Colonic mucosa (tissue), 4 donors: ENCODE data around the gene TRMU. TPM values are rescaled to one million over a fixed set of nuclear protein-coding genes. Genes with fewer than 3 reads are reported as not detected.

Experiments used
- DNase-seq: peaks from one replicate; pipeline ENCODE4 v3.0.0-alpha.2; 2020
- H3K27ac ChIP-seq: fragments of 200-600 bp; one replicate; pipeline ENCODE4 v1.8.0; 2021
- H3K27me3 ChIP-seq: fragments of 200-600 bp; one replicate; pipeline ENCODE4 v1.8.0; 2021
- H3K36me3 ChIP-seq: fragments of 200-600 bp; one replicate; pipeline ENCODE4 v1.8.0; 2021
- H3K4me1 ChIP-seq: fragments of 200-600 bp; one replicate; pipeline ENCODE4 v1.8.0; 2021; ENCODE audit warnings: mild to moderate bottlenecking
- H3K4me3 ChIP-seq: fragments of 200-600 bp; one replicate; pipeline ENCODE4 v1.8.0; 2021
- H3K9ac ChIP-seq, 2 donors: one replicate each; pipeline ENCODE4 v1.7.0; 2013; ENCODE audit warnings: control low read depth in 2 of 2, low read depth in 2 of 2, low read length in 2 of 2
- H3K9me3 ChIP-seq: fragments of 200-600 bp; one replicate; pipeline ENCODE4 v1.8.0; 2021
- CTCF ChIP-seq: fragments of 200-600 bp; IDR thresholded peaks from one replicate; pipeline ENCODE4 v1.8.0; 2022; ENCODE audit warnings: antibody characterized with exemption, mild to moderate bottlenecking
- intact Hi-C: fragments of 100-400 bp; cut with DNase I; formaldehyde crosslinking; loops from one replicate; pipeline ENCODE4 v1.14.1; 2022
- total RNA-seq, 2 donors: library from RNA; stranded (reverse); fragmentation: NEBNext Ultra II Directional in 1 of 2; extraction: Animal tissue kit (Norgen Biotek cat#: 25700) in 1 of 2; gene quantifications; one replicate each; pipeline ENCODE4 v1.2.1, GENCODE V29; 2021
- donor health status: healthy.
- donor health status: DM: no; HTN: no; CAD: no.
- donor health status: DM: no; HTN: no; CAD: no.

TRMU gene
- total RNA-seq, 2 donors from 2014 or later, result 25.2 to 71.8 TPM

GRCh38 chr22:46319319-46319718 is 16.2 kb upstream of the TRMU start:
- Histone ChIP-seq H3K4me1 (no peaks in the 10 kb centered on the region), H3K36me3 (no peaks in the 10 kb centered on the region), H3K9me3 (no peaks in the 10 kb centered on the region), H3K9ac (no peak overlapping the region), H3K4me3 (no peak overlapping the region), H3K27ac (no peak overlapping the region), H3K27me3 (no peaks in the 10 kb centered on the region)
- no peak for TF ChIP-seq CTCF
- intact Hi-C loops, result loop anchor here (5.0 kb wide), 1 partner anchor 327 kb away; no protein-coding TSS in a partner anchor
- no peak for DNase-seq

GRCh38 chr22:46320166-46320710 is 15.3 kb upstream of the TRMU start:
- no peak for DNase-seq
- TF ChIP-seq CTCF, result no peak
- H3K27me3 ChIP-seq, result no peaks in the 10 kb centered on the region

GRCh38 chr22:46320716-46321386 is 14.7 kb upstream of the TRMU start:
- DNase-seq, result no peak
- intact Hi-C loops, result no loop called here

More at GRCh38 chr22:46320166-46320710, 15.3 kb upstream of the TRMU start:
- Histone ChIP-seq H3K27ac (no peak overlapping the region), H3K4me1 (no peaks in the 10 kb centered on the region), H3K4me3 (no peak overlapping the region), H3K9ac (no peak overlapping the region), H3K9me3 (no peaks in the 10 kb centered on the region), H3K36me3 (no peaks in the 10 kb centered on the region)
- intact Hi-C loops, result no loop called here

GRCh38 chr22:46322711-46323110 is 12.8 kb upstream of the TRMU start:
- Histone ChIP-seq H3K9me3 (no peaks in the 10 kb centered on the region), H3K36me3 (no peaks in the 10 kb centered on the region), H3K4me1 (no peaks in the 10 kb centered on the region), H3K4me3 (no peak overlapping the region), H3K27me3 (no peaks in the 10 kb centered on the region), H3K27ac (no peak overlapping the region), H3K9ac (no peak overlapping the region)
- no peak for TF ChIP-seq CTCF
- intact Hi-C loops, result no loop called here
- DNase-seq, result no peak

More at GRCh38 chr22:46320716-46321386, 14.7 kb upstream of the TRMU start:
- no peak overlapping the region for H3K9ac ChIP-seq
- H3K9me3 ChIP-seq, result no peaks in the 10 kb centered on the region
- no peaks in the 10 kb centered on the region for H3K4me1 ChIP-seq
- no peaks in the 10 kb centered on the region for H3K36me3 ChIP-seq
- no peak overlapping the region for H3K4me3 ChIP-seq
- no peak for TF ChIP-seq CTCF
- H3K27me3 ChIP-seq, result no peaks in the 10 kb centered on the region
- no peak overlapping the region for H3K27ac ChIP-seq

GRCh38 chr22:46323162-46323561 is 12.4 kb upstream of the TRMU start:
- H3K36me3 ChIP-seq, result no peaks in the 10 kb centered on the region

More at GRCh38 chr22:46323162-46323561, 12.4 kb upstream of the TRMU start:
- H3K9ac ChIP-seq, result no peak overlapping the region
- intact Hi-C loops, result no loop called here
- no peaks in the 10 kb centered on the region for H3K9me3 ChIP-seq
- DNase-seq, result no peak
- no peak overlapping the region for H3K4me3 ChIP-seq
- H3K27me3 ChIP-seq, result no peaks in the 10 kb centered on the region
- TF ChIP-seq CTCF, result no peak
- no peaks in the 10 kb centered on the region for H3K4me1 ChIP-seq
- H3K27ac ChIP-seq, result no peak overlapping the region
